IPS DF 6.9 (cell line): ENCODE measurements around the gene CTNNB1.

ENCODE experiments used
- DNase-seq: peaks from one replicate; pipeline ENCODE4 v3.0.0-alpha.2; 2013; ENCODE audit warnings: low read depth, low spot score
- H3K27ac ChIP-seq: one replicate; pipeline ENCODE4 v1.5.1; 2013; ENCODE audit warnings: low read length, control low read depth
- H3K27me3 ChIP-seq: 2 replicates; pipeline ENCODE4 v1.6.1; 2013; ENCODE audit warnings: mild to moderate bottlenecking, low read length; ENCODE audit not compliant: control insufficient read depth, insufficient read depth
- H3K36me3 ChIP-seq: 2 replicates; pipeline ENCODE4 v1.6.1; 2013; ENCODE audit warnings: low read length; ENCODE audit not compliant: control insufficient read depth, insufficient read depth
- H3K4me1 ChIP-seq: 2 replicates; pipeline ENCODE4 v1.6.1; 2013; ENCODE audit warnings: low read length; ENCODE audit not compliant: control insufficient read depth, insufficient read depth
- H3K4me3 ChIP-seq: 2 replicates; pipeline ENCODE4 v1.5.1; 2013; ENCODE audit warnings: mild to moderate bottlenecking, low read length
- H3K9me3 ChIP-seq: 2 replicates; pipeline ENCODE4 v1.6.1; 2013; ENCODE audit warnings: low read length, inconsistent platforms; ENCODE audit not compliant: control insufficient read depth, insufficient read depth
- WGBS: extraction: QIAGEN DNeasy Blood & Tissue Kit; methylation state at CpG from one replicate; pipeline ENCODE4 v1.1.7; 2013; ENCODE audit warnings: mixed read lengths, missing lambda C conversion rate; ENCODE audit not compliant: insufficient read length, insufficient coverage; 5-methylcytosine and 5-hydroxymethylcytosine counted together

Gene CTNNB1

GRCh38 chr3:41250825-41251224 lies 51.5 kb downstream of the CTNNB1 start:
- no CpG with 5 or more reads among the region's 2 CpGs for WGBS
- H3K9me3 ChIP-seq: no peaks in the 10 kb centered on the region
- no peak overlapping the region for H3K27ac ChIP-seq
- no peak overlapping the region for H3K4me3 ChIP-seq
- 0 out of 2 replicates have a peak, but pooled peaks cover 2% of the 10 kb centered on the region for H3K4me1 ChIP-seq
- no peaks in the 10 kb centered on the region for H3K27me3 ChIP-seq
- no peaks in the 10 kb centered on the region for H3K36me3 ChIP-seq
- no peak for DNase-seq

- no peak overlapping the region for H3K4me3 ChIP-seq
- no peak for DNase-seq
- H3K36me3 ChIP-seq: no peaks in the 10 kb centered on the region
- no CpG with 5 or more reads among the region's 1 CpG for WGBS
- H3K27ac ChIP-seq: no peak overlapping the region
- H3K27me3 ChIP-seq: no peaks in the 10 kb centered on the region
- no peaks in the 10 kb centered on the region for H3K9me3 ChIP-seq
- H3K4me1 ChIP-seq: 0 out of 2 replicates have a peak, but pooled peaks cover 2% of the 10 kb centered on the region
These were observed 52.3 kb downstream of the CTNNB1 start for GRCh38 chr3:41251593-41251992.

DNA sequence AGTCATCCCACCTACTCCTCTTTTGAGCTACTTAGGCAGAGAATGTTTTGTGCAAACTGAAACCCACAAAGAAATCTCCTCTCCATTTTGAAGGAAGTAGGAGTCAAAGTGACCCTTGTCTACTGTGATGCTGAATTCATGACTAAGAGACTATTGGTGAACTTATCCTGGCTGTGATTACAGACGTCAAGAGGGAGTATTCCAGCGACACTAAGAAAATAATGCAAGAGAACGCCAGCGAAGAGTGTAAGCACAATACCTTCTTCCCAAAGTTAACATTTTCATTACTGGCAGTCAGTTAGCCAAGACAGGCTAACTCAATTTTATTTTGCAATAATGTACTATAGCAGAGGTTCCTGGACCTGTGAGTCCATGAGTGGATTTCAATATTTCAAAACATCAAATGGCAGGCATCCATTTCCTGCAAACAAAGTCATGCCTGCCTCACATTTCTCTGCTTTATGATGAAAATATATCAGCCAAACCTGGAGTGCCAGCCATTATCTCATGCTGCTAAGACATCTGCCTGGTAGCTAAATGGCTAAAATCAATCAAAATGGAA lies 59.0 kb downstream of the CTNNB1 start:
- Histone ChIP-seq H3K27me3 (no peaks in the 10 kb centered on the region), H3K4me3 (no peak overlapping the region), H3K4me1 (no peaks in the 10 kb centered on the region), H3K36me3 (no peaks in the 10 kb centered on the region), H3K9me3 (no peaks in the 10 kb centered on the region), H3K27ac (no peak overlapping the region)
- no CpG with 5 or more reads among the region's 4 CpGs for WGBS
- DNase-seq: no peak

GRCh38 chr3:41259449-41260062 lies 60.3 kb downstream of the CTNNB1 start:
- Histone ChIP-seq H3K9me3 (no peaks in the 10 kb centered on the region), H3K36me3 (no peaks in the 10 kb centered on the region), H3K4me3 (no peak overlapping the region), H3K27me3 (no peaks in the 10 kb centered on the region), H3K27ac (no peak overlapping the region), H3K4me1 (no peaks in the 10 kb centered on the region)
- no peak for DNase-seq
- WGBS: no CpG with 5 or more reads among the region's 1 CpG

- DNase-seq: no peak
- no peaks in the 10 kb centered on the region for H3K4me1 ChIP-seq
- no peak overlapping the region for H3K4me3 ChIP-seq
- no CpG with 5 or more reads among the region's 3 CpGs for WGBS
- H3K27me3 ChIP-seq: no peaks in the 10 kb centered on the region
- H3K9me3 ChIP-seq: no peaks in the 10 kb centered on the region
- H3K36me3 ChIP-seq: no peaks in the 10 kb centered on the region
- H3K27ac ChIP-seq: no peak overlapping the region
These were observed 60.8 kb downstream of the CTNNB1 start for GRCh38 chr3:41260063-41260450.

GRCh38 chr3:41265011-41265545 lies 65.8 kb downstream of the CTNNB1 start:
- no CpG with 5 or more reads among the region's 11 CpGs for WGBS

GRCh38 chr3:41265823-41266273 lies 66.5 kb downstream of the CTNNB1 start:
- Histone ChIP-seq H3K36me3 (no peaks in the 10 kb centered on the region), H3K27ac (no peak overlapping the region), H3K9me3 (no peaks in the 10 kb centered on the region), H3K4me1 (no peaks in the 10 kb centered on the region), H3K27me3 (no peaks in the 10 kb centered on the region), H3K4me3 (no peak overlapping the region)
- no CpG with 5 or more reads among the region's 3 CpGs for WGBS
- DNase-seq: no peak

More at GRCh38 chr3:41265011-41265545, 65.8 kb downstream of the CTNNB1 start:
- H3K4me3 ChIP-seq: no peak overlapping the region
- no peaks in the 10 kb centered on the region for H3K4me1 ChIP-seq
- H3K27me3 ChIP-seq: no peaks in the 10 kb centered on the region
- no peaks in the 10 kb centered on the region for H3K9me3 ChIP-seq
- no peak overlapping the region for H3K27ac ChIP-seq
- DNase-seq: no peak
- no peaks in the 10 kb centered on the region for H3K36me3 ChIP-seq

DNA sequence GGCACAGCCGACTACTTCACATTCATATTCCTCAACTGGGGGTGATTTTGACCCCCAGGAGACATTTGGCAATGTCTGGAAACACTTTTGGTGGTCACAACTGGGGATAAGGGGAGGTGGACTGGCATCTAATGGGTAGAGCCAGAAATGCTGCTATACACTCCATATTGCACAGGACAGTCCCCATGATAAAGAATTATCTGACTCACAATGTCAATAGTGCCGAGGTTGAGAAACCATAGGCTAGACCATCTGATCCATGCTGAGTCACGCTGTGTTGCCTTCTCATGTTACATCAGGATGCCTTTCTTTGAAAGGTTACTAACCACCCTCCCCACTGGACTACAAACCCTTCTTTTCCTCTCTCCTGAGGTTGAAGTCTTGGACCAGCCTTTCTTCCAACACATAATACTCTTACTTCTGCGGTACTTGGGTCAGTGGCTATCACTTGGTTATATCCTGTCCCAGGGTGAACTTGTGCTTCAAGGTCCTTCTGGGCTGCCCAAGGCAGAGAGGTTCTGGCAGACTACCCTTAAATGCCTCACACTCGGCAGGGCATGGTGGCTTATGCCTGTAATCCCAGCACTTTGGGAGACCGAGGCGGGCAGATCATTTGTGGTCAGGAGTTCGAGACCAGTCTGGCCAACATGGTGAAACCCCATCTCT lies 68.8 kb downstream of the CTNNB1 start:
- H3K4me3 ChIP-seq: no peak overlapping the region
- H3K4me1 ChIP-seq: no peaks in the 10 kb centered on the region
- H3K9me3 ChIP-seq: no peaks in the 10 kb centered on the region
- H3K36me3 ChIP-seq: no peaks in the 10 kb centered on the region
- no peaks in the 10 kb centered on the region for H3K27me3 ChIP-seq
- H3K27ac ChIP-seq: no peak overlapping the region
- no peak for DNase-seq
- WGBS: no CpG with 5 or more reads among the region's 8 CpGs

GRCh38 chr3:41272667-41273066 lies 73.4 kb downstream of the CTNNB1 start:
- Histone ChIP-seq H3K27ac (no peak overlapping the region), H3K36me3 (no peaks in the 10 kb centered on the region), H3K4me1 (no peaks in the 10 kb centered on the region), H3K9me3 (no peaks in the 10 kb centered on the region), H3K27me3 (no peaks in the 10 kb centered on the region), H3K4me3 (no peak overlapping the region)
- WGBS: no CpG with 5 or more reads among the region's 1 CpG
- no peak for DNase-seq

DNA sequence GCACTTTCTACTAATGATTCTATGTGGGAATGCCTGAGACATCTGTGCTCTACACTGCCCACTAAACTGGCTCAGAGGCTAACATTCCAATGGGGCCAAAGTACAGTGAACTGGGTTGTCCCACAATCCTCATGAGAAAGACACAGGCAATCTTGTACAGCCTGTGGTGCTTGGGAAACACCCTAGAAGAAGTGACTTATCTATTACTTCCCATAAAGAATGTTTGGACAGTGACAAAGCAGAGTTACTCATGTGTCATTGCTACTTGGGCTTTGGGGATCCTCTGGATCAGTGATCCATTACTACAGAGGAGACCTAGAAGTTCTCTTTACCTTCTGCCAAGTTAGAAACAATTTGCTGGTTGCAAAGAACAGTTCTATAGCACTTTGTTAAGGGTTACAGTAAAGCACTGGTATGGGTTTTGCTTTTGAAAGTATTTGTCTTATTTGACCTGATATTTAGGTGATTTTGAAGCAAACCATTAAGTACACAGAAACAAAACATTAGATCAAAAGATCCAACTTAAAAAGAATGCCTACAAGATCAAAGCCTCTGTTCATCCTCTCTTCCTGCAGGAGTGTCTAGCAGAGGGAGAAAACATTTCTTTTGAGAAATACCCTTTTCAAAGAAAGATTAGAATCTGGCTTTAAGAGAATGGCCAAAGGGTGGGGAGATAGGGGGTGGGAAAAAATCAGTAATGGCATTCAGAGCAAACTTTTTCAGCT lies 75.8 kb downstream of the CTNNB1 start:
- Histone ChIP-seq H3K4me1 (no peaks in the 10 kb centered on the region), H3K27me3 (no peaks in the 10 kb centered on the region), H3K36me3 (no peaks in the 10 kb centered on the region), H3K9me3 (no peaks in the 10 kb centered on the region), H3K27ac (no peak overlapping the region), H3K4me3 (no peak overlapping the region)
- DNase-seq: no peak
